Neutrophil (primary cell): ENCODE measurements around the gene MYOM1.

ENCODE experiments used
- H3K27ac ChIP-seq: fragments of 200-600 bp; sonication (generic); 2 replicates; pipeline ENCODE4 v1.5.1; 2016; ENCODE audit warnings: mild to moderate bottlenecking, moderate library complexity
- H3K27me3 ChIP-seq: fragments of 200-600 bp; sonication (generic); 2 replicates; pipeline ENCODE4 v1.6.0; 2016; ENCODE audit warnings: mild to moderate bottlenecking
- H3K36me3 ChIP-seq: fragments of 200-600 bp; sonication (generic); 2 replicates; pipeline ENCODE4 v1.5.1; 2017
- H3K4me1 ChIP-seq, 2 experiments: fragments of 200-600 bp in 1 of 2; sonication (generic) in 1 of 2; 1 replicate in 1 of 2; 2 replicates in 1 of 2; pipeline versions ENCODE4 v1.5.1 to v1.6.1; 2013 to 2016; ENCODE audit warnings: low read depth in 1 of 2, low read length in 1 of 2, mild to moderate bottlenecking in 1 of 2, moderate library complexity in 1 of 2; ENCODE audit not compliant: control insufficient read depth in 1 of 2, insufficient read depth in 1 of 2
- H3K4me3 ChIP-seq, 2 experiments: fragments of 200-600 bp in 1 of 2; sonication (generic) in 1 of 2; 1 replicate in 1 of 2; 2 replicates in 1 of 2; pipeline ENCODE4 v1.5.1; 2013 to 2016; ENCODE audit warnings: low read depth in 1 of 2, low read length in 1 of 2, mild to moderate bottlenecking in 1 of 2, moderate library complexity in 1 of 2
- H3K9me3 ChIP-seq: fragments of 200-600 bp; sonication (generic); 2 replicates; pipeline ENCODE4 v1.5.1; 2016
- CTCF ChIP-seq: fragments of 200-600 bp; sonication (generic); IDR thresholded peaks from 2 replicates; pipeline ENCODE4 v1.5.1; 2016; ENCODE audit warnings: antibody characterized with exemption

Gene MYOM1

DNA sequence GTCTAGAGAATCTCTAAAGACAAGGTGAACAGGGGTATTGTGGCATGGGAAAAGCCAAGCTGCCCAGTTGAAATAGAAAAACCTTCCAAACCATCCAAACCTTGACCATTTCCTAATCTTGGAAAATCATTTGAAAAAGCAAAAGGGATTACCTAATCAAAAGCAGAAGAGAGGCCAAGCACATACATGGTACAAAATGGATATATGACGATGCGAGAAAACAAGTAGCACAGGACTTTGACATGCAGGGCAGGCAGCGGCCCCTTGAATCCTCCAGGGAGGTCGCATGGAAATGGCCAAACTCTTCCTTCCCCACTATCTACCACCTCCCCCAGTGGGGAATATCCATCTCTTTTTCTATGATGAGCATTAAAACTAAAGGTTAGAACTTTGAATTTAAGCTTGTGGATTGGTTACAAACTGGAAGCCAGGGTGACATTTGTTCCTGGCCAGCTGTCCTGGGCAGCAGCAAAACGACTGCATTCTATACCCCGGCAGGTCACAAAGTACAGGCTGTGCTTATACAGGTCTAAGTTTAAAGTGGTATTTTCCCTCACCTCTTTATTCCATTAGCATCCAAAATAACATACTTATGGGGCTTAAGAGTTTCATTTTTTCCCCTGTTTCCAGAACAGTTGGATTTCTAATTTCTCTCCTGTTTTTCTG, 24.7 kb downstream of the MYOM1 start:
- no peak overlapping the region for H3K27ac ChIP-seq
- H3K27me3 ChIP-seq, result no peaks in the 10 kb centered on the region
- H3K4me3 ChIP-seq, result no peak overlapping the region
- no peaks in the 10 kb centered on the region for H3K36me3 ChIP-seq
- TF ChIP-seq CTCF, result no peak
- no peaks in the 10 kb centered on the region for H3K9me3 ChIP-seq
- H3K4me1 ChIP-seq, result no peaks in the 10 kb centered on the region

DNA sequence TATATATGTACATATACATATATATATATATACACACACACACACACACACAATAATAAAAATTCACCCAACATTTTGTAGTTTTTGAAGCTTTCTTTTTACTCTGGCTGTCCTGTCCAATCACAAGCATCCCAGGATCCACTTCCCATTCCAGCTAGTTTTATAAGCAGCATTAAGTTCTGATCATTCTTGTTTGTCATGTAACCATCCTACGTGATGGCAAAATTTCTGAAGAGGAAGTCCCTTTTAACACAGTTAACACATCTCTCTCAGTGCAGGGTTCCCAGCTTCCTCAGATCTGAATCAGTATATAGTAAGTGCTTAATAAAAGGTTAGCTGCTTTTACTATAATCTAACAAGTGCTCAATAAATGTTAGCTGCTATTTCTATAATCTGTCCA, 26.4 kb downstream of the MYOM1 start:
- H3K4me3 ChIP-seq, result no peak overlapping the region
- no peaks in the 10 kb centered on the region for H3K4me1 ChIP-seq
- H3K36me3 ChIP-seq, result no peaks in the 10 kb centered on the region
- TF ChIP-seq CTCF, result no peak
- H3K9me3 ChIP-seq, result no peaks in the 10 kb centered on the region
- no peak overlapping the region for H3K27ac ChIP-seq
- no peaks in the 10 kb centered on the region for H3K27me3 ChIP-seq

DNA sequence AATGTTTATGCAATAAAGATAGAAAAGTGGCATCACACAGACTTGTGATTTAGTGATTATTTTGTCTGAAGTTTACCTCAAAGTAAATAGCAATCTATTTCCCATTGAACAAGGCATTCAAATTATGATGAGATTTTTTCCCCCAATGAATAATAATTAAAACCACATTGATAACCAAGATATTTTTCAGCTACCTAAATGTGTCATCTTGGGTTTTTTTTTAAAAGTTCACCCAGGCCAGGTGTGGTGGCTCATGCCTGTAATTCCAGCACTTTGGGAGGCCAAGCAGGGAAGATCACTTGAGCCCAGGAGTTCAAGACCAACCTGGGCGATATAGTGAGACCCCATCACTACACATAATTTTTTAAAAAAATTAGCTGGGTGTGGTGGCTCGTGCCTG, 27.0 kb downstream of the MYOM1 start:
- no peaks in the 10 kb centered on the region for H3K4me1 ChIP-seq
- no peaks in the 10 kb centered on the region for H3K36me3 ChIP-seq
- TF ChIP-seq CTCF, result no peak
- no peaks in the 10 kb centered on the region for H3K27me3 ChIP-seq
- H3K27ac ChIP-seq, result no peak overlapping the region
- no peaks in the 10 kb centered on the region for H3K9me3 ChIP-seq
- H3K4me3 ChIP-seq, result no peak overlapping the region

GRCh38 chr18:3192286-3192685, 27.5 kb downstream of the MYOM1 start:
- Histone ChIP-seq H3K4me1 (no peaks in the 10 kb centered on the region), H3K36me3 (no peaks in the 10 kb centered on the region), H3K4me3 (no peak overlapping the region), H3K27me3 (no peaks in the 10 kb centered on the region), H3K9me3 (no peaks in the 10 kb centered on the region), H3K27ac (no peak overlapping the region)
- no peak for TF ChIP-seq CTCF

GRCh38 chr18:3190610-3191009, 29.2 kb downstream of the MYOM1 start:
- Histone ChIP-seq H3K4me3 (no peak overlapping the region), H3K9me3 (no peaks in the 10 kb centered on the region), H3K27me3 (no peaks in the 10 kb centered on the region), H3K36me3 (no peaks in the 10 kb centered on the region), H3K4me1 (no peaks in the 10 kb centered on the region), H3K27ac (no peak overlapping the region)
- TF ChIP-seq CTCF, result no peak

DNA sequence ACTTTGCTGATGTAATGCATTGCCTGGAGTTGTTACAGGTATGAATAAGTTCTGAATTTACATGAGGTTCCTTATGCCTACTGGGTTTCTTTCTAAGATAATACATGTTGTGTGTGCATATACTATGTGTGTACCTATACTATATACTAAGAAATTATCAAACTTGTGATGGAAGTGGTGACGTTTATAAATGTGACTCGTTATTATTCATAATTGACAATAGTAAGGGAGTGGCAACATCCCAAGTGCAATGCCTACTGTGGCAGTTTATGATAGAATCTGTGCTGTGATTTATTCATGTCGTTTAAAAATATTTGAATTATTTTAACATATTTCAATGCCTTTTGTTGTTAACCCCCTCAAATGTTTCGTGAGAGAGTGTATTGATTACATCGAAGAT, 29.9 kb downstream of the MYOM1 start:
- no peak overlapping the region for H3K4me3 ChIP-seq
- no peaks in the 10 kb centered on the region for H3K9me3 ChIP-seq
- H3K4me1 ChIP-seq, result no peaks in the 10 kb centered on the region
- no peaks in the 10 kb centered on the region for H3K27me3 ChIP-seq
- no peaks in the 10 kb centered on the region for H3K36me3 ChIP-seq
- no peak for TF ChIP-seq CTCF
- H3K27ac ChIP-seq, result no peak overlapping the region
